Measurements from ENCODE around the gene NBPF3.

DNA sequence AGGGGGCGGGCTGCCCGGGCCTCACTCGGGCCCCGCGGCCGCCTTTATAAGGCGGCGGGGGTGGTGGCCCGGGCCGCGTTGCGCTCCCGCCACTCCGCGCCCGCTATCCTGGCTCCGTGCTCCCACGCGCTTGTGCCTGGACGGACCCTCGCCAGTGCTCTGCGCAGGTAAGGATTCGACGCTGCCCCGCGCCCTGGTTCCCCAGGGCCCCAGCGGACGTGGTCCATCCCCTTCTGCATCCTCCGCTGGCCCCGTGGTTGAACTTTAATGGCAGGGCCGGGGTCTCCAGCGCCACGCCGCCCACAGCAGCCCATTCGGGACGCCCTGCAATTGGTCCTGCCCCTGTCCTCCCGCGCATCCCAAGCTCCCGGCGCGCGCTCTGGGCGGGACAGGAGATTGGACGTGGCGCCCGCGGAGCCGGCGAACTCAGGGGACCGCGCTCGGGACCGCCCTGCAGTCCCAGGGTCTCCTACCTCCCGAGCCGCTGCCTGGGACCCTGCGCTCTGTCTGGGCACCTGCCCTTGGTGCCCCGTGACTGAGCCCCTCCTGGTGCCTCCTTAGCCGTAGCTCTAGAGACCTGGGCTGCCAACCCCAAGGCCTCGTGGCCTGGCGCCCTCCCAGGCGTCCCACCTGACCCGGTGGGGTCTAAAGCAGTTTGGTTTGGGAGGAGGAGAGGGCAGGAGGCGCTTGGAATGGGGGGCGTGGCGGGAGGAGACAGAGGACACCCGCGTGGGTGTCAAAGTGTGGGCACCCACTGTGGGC, 69.6 kb downstream of the NBPF3 start, which contains the start of gene ALPL:
- TF ChIP-seq TOX (CRISPR knock-in tag; IDR thresholded peaks at IDR 0.05; ENCODE audit: borderline replicate concordance) (no peak), ZC3H10 (CRISPR knock-in tag; IDR thresholded peaks at IDR 0.05) (no peak), ZFP30 (CRISPR knock-in tag; IDR thresholded peaks at IDR 0.05) (no peak), ARNTL (CRISPR knock-in tag; IDR thresholded peaks at IDR 0.05; ENCODE audit: borderline replicate concordance, low read depth) (no peak), RARB (CRISPR knock-in tag; IDR thresholded peaks at IDR 0.05) (no peak), ZFP3 (CRISPR knock-in tag; IDR thresholded peaks at IDR 0.05) (no peak), ZNF565 (CRISPR knock-in tag; conservative IDR thresholded peaks at IDR 0.05; ENCODE audit: low read depth) (no peak), OSR1 (CRISPR knock-in tag; IDR thresholded peaks at IDR 0.05) (no peak)
- TF ChIP-seq, protein P1, sequence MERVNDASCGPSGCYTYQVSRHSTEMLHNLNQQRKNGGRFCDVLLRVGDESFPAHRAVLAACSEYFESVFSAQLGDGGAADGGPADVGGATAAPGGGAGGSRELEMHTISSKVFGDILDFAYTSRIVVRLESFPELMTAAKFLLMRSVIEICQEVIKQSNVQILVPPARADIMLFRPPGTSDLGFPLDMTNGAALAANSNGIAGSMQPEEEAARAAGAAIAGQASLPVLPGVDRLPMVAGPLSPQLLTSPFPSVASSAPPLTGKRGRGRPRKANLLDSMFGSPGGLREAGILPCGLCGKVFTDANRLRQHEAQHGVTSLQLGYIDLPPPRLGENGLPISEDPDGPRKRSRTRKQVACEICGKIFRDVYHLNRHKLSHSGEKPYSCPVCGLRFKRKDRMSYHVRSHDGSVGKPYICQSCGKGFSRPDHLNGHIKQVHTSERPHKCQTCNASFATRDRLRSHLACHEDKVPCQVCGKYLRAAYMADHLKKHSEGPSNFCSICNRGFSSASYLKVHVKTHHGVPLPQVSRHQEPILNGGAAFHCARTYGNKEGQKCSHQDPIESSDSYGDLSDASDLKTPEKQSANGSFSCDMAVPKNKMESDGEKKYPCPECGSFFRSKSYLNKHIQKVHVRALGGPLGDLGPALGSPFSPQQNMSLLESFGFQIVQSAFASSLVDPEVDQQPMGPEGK (CRISPR knock-in tag; IDR thresholded peaks at IDR 0.05; ENCODE audit: borderline replicate concordance): no peak
- TF ChIP-seq, protein P2, sequence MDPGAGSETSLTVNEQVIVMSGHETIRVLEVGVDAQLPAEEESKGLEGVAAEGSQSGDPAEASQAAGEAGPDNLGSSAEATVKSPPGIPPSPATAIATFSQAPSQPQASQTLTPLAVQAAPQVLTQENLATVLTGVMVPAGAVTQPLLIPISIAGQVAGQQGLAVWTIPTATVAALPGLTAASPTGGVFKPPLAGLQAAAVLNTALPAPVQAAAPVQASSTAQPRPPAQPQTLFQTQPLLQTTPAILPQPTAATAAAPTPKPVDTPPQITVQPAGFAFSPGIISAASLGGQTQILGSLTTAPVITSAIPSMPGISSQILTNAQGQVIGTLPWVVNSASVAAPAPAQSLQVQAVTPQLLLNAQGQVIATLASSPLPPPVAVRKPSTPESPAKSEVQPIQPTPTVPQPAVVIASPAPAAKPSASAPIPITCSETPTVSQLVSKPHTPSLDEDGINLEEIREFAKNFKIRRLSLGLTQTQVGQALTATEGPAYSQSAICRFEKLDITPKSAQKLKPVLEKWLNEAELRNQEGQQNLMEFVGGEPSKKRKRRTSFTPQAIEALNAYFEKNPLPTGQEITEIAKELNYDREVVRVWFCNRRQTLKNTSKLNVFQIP (CRISPR knock-in tag; IDR thresholded peaks at IDR 0.05; ENCODE audit: borderline replicate concordance, low read depth): no peak
- TF ChIP-seq, protein P3, sequence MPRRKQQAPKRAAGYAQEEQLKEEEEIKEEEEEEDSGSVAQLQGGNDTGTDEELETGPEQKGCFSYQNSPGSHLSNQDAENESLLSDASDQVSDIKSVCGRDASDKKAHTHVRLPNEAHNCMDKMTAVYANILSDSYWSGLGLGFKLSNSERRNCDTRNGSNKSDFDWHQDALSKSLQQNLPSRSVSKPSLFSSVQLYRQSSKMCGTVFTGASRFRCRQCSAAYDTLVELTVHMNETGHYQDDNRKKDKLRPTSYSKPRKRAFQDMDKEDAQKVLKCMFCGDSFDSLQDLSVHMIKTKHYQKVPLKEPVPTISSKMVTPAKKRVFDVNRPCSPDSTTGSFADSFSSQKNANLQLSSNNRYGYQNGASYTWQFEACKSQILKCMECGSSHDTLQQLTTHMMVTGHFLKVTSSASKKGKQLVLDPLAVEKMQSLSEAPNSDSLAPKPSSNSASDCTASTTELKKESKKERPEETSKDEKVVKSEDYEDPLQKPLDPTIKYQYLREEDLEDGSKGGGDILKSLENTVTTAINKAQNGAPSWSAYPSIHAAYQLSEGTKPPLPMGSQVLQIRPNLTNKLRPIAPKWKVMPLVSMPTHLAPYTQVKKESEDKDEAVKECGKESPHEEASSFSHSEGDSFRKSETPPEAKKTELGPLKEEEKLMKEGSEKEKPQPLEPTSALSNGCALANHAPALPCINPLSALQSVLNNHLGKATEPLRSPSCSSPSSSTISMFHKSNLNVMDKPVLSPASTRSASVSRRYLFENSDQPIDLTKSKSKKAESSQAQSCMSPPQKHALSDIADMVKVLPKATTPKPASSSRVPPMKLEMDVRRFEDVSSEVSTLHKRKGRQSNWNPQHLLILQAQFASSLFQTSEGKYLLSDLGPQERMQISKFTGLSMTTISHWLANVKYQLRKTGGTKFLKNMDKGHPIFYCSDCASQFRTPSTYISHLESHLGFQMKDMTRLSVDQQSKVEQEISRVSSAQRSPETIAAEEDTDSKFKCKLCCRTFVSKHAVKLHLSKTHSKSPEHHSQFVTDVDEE (CRISPR knock-in tag; IDR thresholded peaks at IDR 0.05): no peak
